ENCODE measurements around the gene DELE1.
"Not testable (repeated sequence)": the region's sequence is repeated elsewhere in the genome, so short reads cannot be mapped to it uniquely, and the experiment has no call there.

DELE1 gene

DNA sequence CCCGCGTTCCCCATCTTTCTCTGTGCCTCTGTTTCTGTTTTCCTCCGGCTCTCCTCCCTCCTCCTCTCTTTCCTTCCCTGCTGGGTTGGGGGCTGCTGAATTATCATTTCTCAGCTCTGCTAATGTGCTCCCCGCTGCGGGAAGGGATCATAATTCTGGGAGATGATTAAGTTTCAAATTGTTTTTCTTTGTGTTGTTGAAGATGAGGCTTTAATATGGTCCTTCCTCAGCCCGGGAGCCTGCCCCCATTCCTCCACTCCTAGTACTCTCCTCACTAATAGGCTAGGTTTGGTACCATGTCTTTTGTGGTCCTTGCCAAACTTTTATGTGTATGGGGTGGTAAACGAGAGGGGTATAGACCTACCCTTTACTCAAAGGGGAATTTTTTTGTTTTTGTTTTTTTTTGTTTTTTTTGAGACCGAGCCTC, 39.8 kb upstream of the DELE1 start:
- DNase-seq (ENCODE audit: low read depth) = no peak

GRCh38 chr5:141889282-141889871, 34.3 kb upstream of the DELE1 start:
- DNase-seq (ENCODE audit: low read depth) = no peak

DNA sequence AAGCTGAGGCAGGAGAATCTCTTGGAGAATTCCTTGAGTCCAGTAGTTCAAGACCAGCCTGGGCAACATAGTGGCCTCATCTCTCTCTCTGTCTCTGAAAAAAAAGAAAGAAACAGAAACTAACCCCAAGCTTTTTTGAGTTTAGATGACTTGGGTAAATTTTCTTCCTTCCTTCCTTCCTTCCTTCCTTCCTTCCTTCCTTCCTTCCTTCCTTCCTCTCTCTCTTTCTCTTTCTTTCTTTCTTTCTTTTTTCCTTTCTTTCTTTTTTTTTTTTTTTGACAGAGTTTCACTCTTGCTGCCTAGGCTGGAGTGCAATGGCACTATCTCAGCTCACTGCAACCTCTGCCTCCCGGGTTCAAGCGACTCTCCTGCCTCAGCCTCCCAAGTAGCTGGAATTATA, 33.2 kb upstream of the DELE1 start:
- DNase-seq (ENCODE audit: low read depth) = not testable (repeated sequence)

DNA sequence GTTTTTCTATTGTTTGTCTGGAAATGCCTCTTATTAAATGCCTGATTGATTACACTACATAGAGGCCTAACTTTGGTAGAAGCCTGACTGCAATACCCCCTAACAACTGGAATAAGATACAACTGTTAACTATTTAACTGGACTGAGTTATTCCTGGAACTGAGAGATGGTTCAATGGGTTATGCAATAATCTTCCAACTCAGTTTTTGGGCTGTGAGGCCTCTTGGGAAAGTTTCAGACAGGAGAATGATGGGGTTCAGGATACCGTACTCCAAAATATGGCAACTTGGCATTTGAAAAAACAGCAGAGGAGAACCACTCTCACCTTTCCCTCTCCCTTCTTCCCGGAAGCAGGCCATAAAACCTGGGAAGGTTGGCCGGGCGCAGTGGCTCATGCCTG, 26.2 kb upstream of the DELE1 start:
- no peak for DNase-seq (ENCODE audit: low read depth)

- DNase-seq (ENCODE audit: low read depth) = no peak
Observed at GRCh38 chr5:141898448-141899049, 25.1 kb upstream of the DELE1 start.

- DNase-seq (ENCODE audit: low read depth) = no peak
Observed at GRCh38 chr5:141902015-141902814, 21.5 kb upstream of the DELE1 start.

DNA sequence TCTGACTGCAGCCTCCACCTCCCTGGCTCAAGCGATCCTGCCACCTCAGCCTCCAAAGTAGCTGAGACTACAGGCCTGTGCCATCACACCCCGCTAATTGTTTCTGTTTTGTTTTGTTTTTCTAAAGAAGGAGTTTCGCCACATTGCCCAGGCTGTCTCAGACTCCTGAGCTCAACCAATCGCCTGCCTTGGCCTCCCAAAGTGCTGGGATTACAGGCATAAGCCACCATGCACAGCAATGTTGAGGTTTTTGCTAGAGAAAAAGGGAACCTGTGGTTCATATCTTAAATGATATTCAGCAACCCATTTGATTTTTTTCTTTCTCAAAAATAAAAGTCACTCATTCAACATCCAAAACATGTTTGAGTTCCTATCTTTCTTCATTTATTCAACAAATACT, 20.4 kb upstream of the DELE1 start:
- no peak for DNase-seq (ENCODE audit: low read depth)

DNA sequence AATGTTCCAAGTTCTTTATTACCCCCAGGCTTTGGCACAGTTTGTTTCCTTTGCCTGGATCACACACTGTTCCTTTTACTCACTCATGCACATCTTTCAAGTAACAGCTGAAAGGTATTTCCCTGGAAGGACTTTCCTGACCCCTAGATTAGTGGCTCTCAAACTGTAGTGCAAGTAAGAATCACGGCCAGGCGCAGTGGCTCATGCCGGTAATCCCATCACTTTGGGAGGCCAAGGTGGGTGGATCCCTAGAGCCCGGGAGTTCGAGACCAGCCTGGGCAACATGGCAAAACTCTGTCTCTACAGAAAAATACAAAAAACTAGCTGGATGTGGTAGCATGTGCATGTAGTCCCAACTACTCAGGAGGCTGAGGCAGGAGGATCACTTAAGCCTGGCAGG, 19.1 kb upstream of the DELE1 start:
- DNase-seq (ENCODE audit: low read depth) = no peak

DNA sequence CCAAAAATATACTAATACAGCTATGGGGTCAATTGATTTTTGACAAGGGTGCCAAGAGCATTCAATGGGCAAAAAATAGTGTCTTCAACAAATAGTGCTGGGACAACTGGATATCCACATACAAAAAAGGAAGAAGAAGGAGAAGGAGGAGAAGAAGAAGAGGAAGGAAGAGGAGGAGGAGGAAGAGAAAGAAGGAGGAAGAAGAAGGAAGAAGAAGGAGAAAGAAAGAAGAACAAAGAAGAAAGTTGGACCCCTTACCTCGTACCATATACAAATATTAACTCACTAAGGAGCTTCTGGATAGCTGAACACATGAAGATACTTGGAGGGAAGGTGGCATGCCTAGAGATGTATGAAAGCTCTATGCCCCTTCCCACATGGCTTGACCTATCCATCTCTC, 17.2 kb upstream of the DELE1 start:
- DNase-seq (ENCODE audit: low read depth) = no peak

DNA sequence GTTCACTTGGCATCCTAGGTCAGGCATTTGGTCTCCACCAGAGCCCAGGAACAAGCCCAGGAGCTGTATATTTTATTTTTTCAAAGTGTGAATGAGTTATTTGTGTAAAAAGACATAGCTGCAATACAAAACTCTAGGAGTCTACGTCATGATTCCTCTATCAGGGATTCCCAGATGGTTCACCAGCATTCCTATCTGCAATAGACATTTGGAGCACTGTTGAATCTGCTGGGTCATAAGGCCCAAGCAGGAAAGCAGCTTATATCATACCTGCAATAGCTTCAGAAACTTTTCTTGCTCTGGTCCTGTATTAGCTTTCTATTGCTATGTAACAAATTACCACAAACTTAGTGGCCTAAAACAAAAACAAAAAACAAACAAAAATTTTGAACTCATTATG, 16.7 kb upstream of the DELE1 start:
- no peak for DNase-seq (ENCODE audit: low read depth)

DNA sequence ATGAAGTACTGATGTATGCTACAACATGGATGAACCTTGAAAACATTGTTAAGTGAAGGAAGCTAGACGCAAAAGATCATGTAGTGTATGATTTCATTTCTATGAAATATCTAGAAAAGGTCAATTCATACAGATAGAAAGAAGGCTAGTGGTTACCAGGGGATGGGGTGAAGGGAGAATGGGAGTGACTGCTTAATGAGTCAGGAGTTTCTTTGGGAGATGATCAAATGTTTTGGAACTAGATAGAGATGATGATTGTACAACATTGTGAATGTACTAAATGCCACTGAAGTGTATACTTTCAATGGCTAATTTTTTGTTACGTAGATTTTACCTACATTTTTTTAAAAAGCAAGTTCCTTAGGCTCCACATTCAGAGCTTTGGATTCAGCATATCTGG, 14.9 kb upstream of the DELE1 start:
- DNase-seq (ENCODE audit: low read depth) = no peak

DNA sequence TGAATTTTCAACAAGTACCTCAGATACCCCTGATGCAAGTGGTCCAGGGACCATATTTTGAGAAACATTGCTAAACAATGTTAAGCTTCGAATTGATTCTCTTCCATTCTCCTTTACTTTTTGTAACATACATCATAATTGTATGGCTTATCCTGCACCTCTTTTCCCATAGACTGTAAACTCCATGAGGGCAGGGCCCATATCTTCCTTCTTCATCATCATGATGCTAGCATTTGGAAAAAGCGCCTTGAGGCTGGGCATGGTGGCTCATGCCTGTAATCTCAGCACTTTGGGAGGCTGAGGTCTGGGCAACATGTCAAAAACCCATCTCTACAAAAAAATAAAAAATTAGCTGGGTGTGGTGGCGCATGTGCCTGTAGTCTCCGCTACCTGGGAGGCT, 14.5 kb upstream of the DELE1 start:
- DNase-seq (ENCODE audit: low read depth) = no peak

GRCh38 chr5:141910271-141910673, 13.4 kb upstream of the DELE1 start:
- DNase-seq (ENCODE audit: low read depth) = no peak

- DNase-seq (ENCODE audit: low read depth) = no peak
Observed at GRCh38 chr5:141913560-141914198, 10.0 kb upstream of the DELE1 start.

GRCh38 chr5:141914199-141914743, 9.4 kb upstream of the DELE1 start:
- no peak for DNase-seq (ENCODE audit: low read depth)

GRCh38 chr5:141914797-141915196, 8.9 kb upstream of the DELE1 start:
- DNase-seq (ENCODE audit: low read depth) = no peak

DNA sequence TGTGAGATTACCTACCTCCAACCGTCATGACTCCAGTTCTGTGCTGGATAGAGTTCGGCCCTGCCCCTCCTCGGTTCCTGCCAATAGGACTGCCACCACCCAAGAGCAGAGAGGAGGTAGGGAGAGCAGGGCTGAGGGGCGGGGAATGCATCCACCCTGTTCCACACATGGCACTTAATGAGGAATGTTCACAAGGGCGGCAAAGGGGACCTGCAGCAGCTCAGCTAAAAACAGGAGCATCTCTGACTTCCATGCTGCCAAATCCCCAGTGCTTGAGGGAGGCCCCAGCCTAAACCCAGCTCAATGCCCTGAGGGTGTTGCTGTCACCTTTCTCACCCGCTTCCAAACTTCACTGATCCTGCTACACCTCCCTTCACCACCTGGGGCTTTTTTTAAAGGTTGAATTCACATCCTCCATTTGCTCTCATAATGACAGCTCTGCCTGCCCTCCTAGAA, 7.8 kb upstream of the DELE1 start:
- DNase-seq (ENCODE audit: low read depth) = no peak

- DNase-seq (ENCODE audit: low read depth) = no peak
Observed at GRCh38 chr5:141916522-141916921, 7.1 kb upstream of the DELE1 start.

DNA sequence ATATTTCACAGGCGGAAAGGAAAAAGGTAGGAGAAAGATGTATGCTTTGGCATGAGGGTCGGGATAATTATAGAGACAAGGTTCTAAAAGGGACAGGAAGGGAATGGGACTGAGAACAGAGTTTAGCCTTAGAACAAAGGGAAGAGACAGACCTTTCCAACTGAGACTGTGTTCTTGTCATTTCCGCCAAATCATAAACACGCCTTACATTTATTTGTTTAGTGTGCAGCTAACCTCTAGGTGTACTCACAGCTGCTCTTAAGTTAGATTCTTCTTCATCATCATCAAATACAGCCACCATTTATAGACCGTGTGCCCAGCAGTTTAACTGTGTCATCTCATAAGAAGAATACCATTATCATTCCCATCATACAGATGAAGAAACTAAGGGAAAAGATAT, 5.9 kb upstream of the DELE1 start:
- DNase-seq (ENCODE audit: low read depth) = no peak

DNA sequence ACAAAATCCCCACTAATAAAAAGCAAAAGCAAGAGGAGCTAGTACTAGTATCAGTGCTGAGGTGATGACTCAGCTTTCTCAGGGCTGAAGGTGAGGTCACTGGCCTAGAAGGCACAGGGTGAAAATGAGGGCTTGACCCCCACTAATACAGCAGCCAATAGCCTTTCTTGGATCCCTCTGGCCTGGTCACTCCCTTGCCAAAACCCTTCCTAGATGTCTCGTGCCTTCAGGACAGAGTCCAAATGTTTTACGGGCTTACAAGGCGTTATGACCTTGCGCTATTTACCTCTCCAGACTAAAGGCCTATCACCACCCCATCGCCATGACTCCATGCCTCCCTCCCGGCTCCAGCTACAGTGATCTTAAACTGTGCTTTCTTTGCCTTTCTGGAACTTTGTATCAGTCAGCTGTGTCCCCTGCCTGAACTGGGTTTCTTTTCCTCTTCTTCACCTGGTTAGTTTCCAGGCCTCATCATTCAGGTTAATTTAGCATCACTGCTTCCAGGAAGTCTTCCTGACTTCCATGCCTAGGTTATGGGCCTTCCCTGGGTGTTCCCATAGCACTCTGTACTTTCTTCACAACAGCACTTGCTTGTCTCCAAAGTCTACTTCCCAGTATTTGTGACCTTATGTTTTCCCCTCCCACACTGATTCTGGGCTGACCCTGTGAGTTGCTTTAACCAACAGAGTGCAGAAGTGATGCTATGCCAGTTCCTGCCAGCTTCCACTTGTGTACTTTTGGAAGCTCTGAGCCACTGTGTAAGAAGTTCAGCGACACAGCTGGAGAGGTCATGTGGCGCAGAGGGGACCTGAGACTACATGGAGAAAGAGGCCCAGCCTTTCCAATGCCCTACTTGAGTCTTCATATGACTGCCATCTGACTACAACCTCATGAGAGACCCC, 4.2 kb upstream of the DELE1 start:
- DNase-seq (ENCODE audit: low read depth) = no peak

- no peak for DNase-seq (ENCODE audit: low read depth)
Observed at GRCh38 chr5:141920771-141921170, 2.9 kb upstream of the DELE1 start.

Data from stimulated activated CD8-positive, alpha-beta memory T cell treated with anti-CD3 and anti-CD28 coated beads, Interleukin-12 subunit alpha, Interleukin-12 subunit beta, amount 100 ng/mL, for 1 hour (primary cell).